ENCODE measurements around the gene OBP2A. TPM values are rescaled to one million over a fixed set of nuclear protein-coding genes. Genes with fewer than 3 reads are reported as not detected.
"Not testable (repeated sequence)": the region's sequence is repeated elsewhere in the genome, so short reads cannot be mapped to it uniquely, and the experiment has no call there.

OBP2A gene
- total RNA-seq, 1 experiment from 2014 or later: not detected

DNA sequence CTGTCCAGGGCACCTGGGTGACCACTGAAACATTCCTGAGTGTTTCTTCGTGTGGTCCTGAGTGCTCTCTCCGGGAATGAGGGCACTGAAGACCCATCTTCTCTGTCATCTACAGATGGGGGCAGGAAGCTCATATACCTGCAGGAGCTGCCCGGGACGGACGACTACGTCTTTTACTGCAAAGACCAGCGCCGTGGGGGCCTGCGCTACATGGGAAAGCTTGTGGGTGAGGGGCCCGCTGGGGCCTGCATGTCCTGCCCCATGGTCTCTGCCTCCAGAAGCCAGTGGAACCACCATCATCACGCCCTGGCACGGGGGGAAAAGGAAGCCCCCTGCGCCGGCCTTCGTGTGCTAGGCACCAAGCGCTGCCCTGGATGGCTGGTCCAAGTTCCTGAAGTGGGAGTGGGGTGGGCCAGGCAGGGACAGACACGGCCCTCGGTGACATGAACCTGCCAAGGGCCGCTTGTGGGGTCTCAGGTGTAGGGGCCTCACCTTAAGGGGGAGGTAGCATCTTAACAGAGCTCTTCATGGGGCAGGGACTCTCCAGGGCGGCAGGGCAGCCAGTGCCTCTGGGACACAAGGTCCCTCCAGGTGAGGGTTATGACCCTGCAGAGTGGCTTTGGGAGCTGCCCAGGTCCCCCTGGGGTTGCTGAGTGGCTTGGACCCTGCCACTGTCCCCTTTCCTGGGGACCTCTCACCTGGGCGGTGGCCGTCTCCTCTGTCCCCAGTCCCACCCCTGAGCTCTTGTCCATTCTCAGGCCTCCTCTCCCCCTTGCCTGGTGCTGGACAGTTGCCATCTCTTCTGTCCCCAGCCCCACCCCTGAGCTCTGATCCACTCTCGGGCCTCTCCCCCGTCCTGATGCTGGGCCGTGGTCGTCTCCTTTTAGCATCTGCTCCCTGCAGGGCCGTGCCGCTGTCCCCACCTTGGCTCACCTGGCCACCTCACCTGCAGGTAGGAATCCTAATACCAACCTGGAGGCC, 2.1 kb downstream of the OBP2A start:
- H3K36me3 Mint-ChIP-seq (ENCODE audit: insufficient read depth, unreplicated experiment): no peaks in the 10 kb centered on the region

DNA sequence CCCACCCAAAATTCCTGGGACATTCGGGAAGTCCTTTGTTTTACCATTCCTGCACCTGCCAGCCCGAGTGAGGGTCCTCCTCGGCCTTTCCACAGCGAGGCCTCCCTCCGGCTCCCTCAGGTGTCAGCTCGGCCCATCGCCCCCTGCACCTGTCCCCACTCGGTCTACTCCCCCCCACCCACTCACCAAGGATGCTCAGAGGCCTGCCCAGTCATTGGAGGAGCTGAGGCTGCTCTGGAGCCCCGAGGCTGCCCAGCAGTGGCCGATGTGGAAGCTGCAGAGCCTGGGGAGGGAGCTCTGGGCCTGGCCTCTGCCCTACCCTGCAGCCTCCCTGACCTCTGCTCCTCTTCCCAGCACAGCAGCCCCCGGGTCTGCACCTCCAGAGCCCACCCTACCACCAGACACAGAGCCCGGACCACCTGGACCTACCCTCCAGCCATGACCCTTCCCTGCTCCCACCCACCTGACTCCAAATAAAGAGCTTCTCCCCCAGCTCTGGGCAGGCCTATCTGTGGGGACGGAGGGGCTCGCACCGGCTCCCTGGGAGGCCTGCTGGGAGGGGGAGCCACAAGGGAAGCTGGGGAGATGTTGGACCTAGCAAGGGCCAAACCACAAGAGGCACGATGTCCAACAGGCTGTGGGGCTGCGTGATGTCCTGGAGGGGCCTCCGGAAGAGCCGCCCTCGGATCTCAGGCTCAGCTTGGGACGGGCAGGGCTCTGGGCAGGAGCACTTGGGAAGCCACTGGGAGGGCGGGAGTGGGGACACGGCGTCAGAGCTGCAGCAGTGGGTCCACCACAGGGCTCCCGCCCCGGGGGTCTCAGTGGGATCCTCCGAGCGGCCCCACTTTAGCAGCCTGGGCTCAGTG, 3.8 kb downstream of the OBP2A start:
- H3K9me3 ChIP-seq; H3K27ac Mint-ChIP-seq (ENCODE audit: unreplicated experiment); H3K27me3 Mint-ChIP-seq (ENCODE audit: insufficient read depth, unreplicated experiment); H3K36me3 Mint-ChIP-seq (ENCODE audit: insufficient read depth, unreplicated experiment); H3K4me1 Mint-ChIP-seq (ENCODE audit: low read depth, unreplicated experiment); H3K4me3 ChIP-seq (ENCODE audit: low read depth, low read length); intact Hi-C loops (cut with micrococcal nuclease; ENCODE audit: unreplicated experiment); H3K27me3 ChIP-seq (replicated peaks; ENCODE audit: control insufficient read depth, insufficient read depth, low read length); H3K4me3 Mint-ChIP-seq (ENCODE audit: unreplicated experiment); H3K9me3 Mint-ChIP-seq (ENCODE audit: unreplicated experiment); H3K36me3 ChIP-seq (ENCODE audit: control insufficient read depth, insufficient read depth, low read length); BruUV-seq (replicated peaks); POLR2A ChIA-PET; DNase-seq; H3K4me1 ChIP-seq: not testable (repeated sequence)
- CTCF ChIA-PET: interaction anchor here (0.6 kb wide), 1 partner anchor 27 kb away, joined by 3 read pairs; no protein-coding TSS in a partner anchor

More for the DNA sequence above, 2.1 kb downstream of the OBP2A start:
- DNase-seq: no peak
- no peaks in the 10 kb centered on the region for H3K9me3 ChIP-seq
- ChIA-PET CTCF (no interaction called here), POLR2A (no interaction called here)
- Mint-ChIP-seq H3K9me3 (ENCODE audit: unreplicated experiment) (no peaks in the 10 kb centered on the region), H3K4me3 (ENCODE audit: unreplicated experiment) (no peak overlapping the region), H3K27me3 (ENCODE audit: insufficient read depth, unreplicated experiment) (peaks cover 2% of the 10 kb centered on the region), H3K4me1 (ENCODE audit: low read depth, unreplicated experiment) (peaks cover 8% of the 10 kb centered on the region), H3K27ac (ENCODE audit: unreplicated experiment) (no peak overlapping the region)
- no peaks in the 10 kb centered on the region for H3K4me1 ChIP-seq
- intact Hi-C loops (cut with micrococcal nuclease; ENCODE audit: unreplicated experiment): no loop called here
- H3K27me3 ChIP-seq (replicated peaks; ENCODE audit: control insufficient read depth, insufficient read depth, low read length): no peaks in the 10 kb centered on the region
- no peak overlapping the region for H3K4me3 ChIP-seq (ENCODE audit: low read depth, low read length)
- TF ChIP-seq, protein P1, sequence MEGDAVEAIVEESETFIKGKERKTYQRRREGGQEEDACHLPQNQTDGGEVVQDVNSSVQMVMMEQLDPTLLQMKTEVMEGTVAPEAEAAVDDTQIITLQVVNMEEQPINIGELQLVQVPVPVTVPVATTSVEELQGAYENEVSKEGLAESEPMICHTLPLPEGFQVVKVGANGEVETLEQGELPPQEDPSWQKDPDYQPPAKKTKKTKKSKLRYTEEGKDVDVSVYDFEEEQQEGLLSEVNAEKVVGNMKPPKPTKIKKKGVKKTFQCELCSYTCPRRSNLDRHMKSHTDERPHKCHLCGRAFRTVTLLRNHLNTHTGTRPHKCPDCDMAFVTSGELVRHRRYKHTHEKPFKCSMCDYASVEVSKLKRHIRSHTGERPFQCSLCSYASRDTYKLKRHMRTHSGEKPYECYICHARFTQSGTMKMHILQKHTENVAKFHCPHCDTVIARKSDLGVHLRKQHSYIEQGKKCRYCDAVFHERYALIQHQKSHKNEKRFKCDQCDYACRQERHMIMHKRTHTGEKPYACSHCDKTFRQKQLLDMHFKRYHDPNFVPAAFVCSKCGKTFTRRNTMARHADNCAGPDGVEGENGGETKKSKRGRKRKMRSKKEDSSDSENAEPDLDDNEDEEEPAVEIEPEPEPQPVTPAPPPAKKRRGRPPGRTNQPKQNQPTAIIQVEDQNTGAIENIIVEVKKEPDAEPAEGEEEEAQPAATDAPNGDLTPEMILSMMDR (IDR thresholded peaks at IDR 0.05; ENCODE audit: insufficient read depth in 1 of 2, low read depth in 1 of 2, low read length in 1 of 2, severe bottlenecking in 1 of 2, unreplicated experiment in 1 of 2): no peak
- no TSS peak for BruUV-seq (replicated peaks)
- H3K36me3 ChIP-seq (ENCODE audit: control insufficient read depth, insufficient read depth, low read length): no peaks in the 10 kb centered on the region

DNA sequence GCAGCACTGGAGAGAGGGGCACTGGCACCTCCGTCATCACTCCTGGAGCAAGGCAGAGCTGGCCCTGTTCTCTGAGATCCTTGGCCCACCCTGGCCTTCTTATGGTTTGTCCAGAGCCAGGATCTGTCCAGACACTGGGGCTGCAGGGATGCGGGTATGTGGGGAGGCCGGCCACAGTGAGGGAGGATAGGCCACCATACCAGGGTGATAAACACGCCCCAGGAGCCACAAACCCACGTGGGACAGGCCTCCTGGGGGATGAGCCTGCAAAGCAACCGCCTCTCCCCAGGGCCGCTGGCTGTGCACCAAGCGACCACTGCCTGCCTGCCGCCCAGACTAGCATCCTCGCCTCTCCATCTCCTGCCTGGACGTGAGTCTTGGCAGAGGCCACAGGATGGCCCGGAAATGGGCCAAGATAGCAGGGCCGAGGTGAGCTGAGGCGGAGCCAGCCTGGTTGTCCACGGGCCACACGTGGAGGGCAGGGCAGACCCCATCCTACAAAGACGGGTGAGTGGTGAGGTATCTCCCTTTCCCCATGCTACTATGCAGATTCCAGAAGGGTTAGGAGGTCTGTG, 4.5 kb downstream of the OBP2A start:
- Histone ChIP-seq H3K27me3 (replicated peaks; ENCODE audit: control insufficient read depth, insufficient read depth, low read length) (no peaks in the 10 kb centered on the region), H3K4me3 (ENCODE audit: low read depth, low read length) (no peak overlapping the region), H3K9me3 (no peaks in the 10 kb centered on the region), H3K4me1 (no peaks in the 10 kb centered on the region), H3K36me3 (ENCODE audit: control insufficient read depth, insufficient read depth, low read length) (no peaks in the 10 kb centered on the region)
- peaks cover 8% of the 10 kb centered on the region for H3K9me3 Mint-ChIP-seq (ENCODE audit: unreplicated experiment)
- no peaks in the 10 kb centered on the region for H3K36me3 Mint-ChIP-seq (ENCODE audit: insufficient read depth, unreplicated experiment)
- ChIA-PET POLR2A (no interaction called here), CTCF (no interaction called here)
- DNase-seq: no peak
- no peaks in the 10 kb centered on the region for H3K27me3 Mint-ChIP-seq (ENCODE audit: insufficient read depth, unreplicated experiment)
- no peak overlapping the region for H3K27ac Mint-ChIP-seq (ENCODE audit: unreplicated experiment)
- intact Hi-C loops (cut with micrococcal nuclease; ENCODE audit: unreplicated experiment): no loop called here
- BruUV-seq (replicated peaks): no TSS peak
- TF ChIP-seq, protein P1 (IDR thresholded peaks at IDR 0.05; ENCODE audit: insufficient read depth in 1 of 2, low read depth in 1 of 2, low read length in 1 of 2, severe bottlenecking in 1 of 2, unreplicated experiment in 1 of 2): no peak
- H3K4me1 Mint-ChIP-seq (ENCODE audit: low read depth, unreplicated experiment): no peaks in the 10 kb centered on the region
- H3K4me3 Mint-ChIP-seq (ENCODE audit: unreplicated experiment): no peak overlapping the region
